Fibroblast of lung (primary cell): ENCODE results near the gene TMEM179. TPM values are rescaled to one million over a fixed set of nuclear protein-coding genes. Genes with fewer than 3 reads are reported as not detected.

ENCODE experiments used
- DNase-seq, 2 donors: peaks; one replicate each; pipeline versions ENCODE4 v3.0.0 to v3.0.0-alpha.2; 2010; ENCODE audit warnings: low read depth in 2 of 2
- H2AFZ ChIP-seq: 2 replicates; pipeline ENCODE4 v1.5.1; 2012; ENCODE audit warnings: low read length, control low read depth, inconsistent platforms
- H3K27ac ChIP-seq: 2 replicates; pipeline ENCODE4 v1.5.1; 2011; ENCODE audit warnings: low read length, control low read depth; ENCODE audit not compliant: insufficient read depth
- H3K27me3 ChIP-seq: 2 replicates; pipeline ENCODE4 v1.5.1; 2011; ENCODE audit warnings: mild to moderate bottlenecking, low read length; ENCODE audit not compliant: control insufficient read depth, insufficient read depth
- H3K36me3 ChIP-seq: 2 replicates; pipeline ENCODE4 v1.5.1; 2011; ENCODE audit warnings: low read length; ENCODE audit not compliant: control insufficient read depth, insufficient read depth
- H3K4me1 ChIP-seq: 2 replicates; pipeline ENCODE4 v1.5.1; 2011; ENCODE audit warnings: low read length; ENCODE audit not compliant: control insufficient read depth, insufficient read depth; ENCODE audit errors: extremely low read depth
- H3K4me2 ChIP-seq: 2 replicates; pipeline ENCODE4 v1.5.1; 2011; ENCODE audit warnings: low read length, control low read depth; ENCODE audit not compliant: insufficient read depth; ENCODE audit errors: extremely low read depth
- H3K4me3 ChIP-seq, 4 experiments: fragments of 200-600 bp in 1 of 4; sonication (generic) in 1 of 4; replicated peaks in 1 of 4; 2 replicates each; pipeline ENCODE4 v1.5.1; 2011 to 2016; ENCODE audit warnings: low read length in 4 of 4, low read depth in 3 of 4, mild to moderate bottlenecking in 3 of 4, control low read depth in 2 of 4, inconsistent platforms in 1 of 4, mixed read lengths in 1 of 4; ENCODE audit not compliant: insufficient read depth in 1 of 4; ENCODE audit errors: control extremely low read depth in 1 of 4
- H3K79me2 ChIP-seq: 2 replicates; pipeline ENCODE4 v1.5.1; 2012; ENCODE audit warnings: mild to moderate bottlenecking, low read length, inconsistent platforms; ENCODE audit not compliant: control insufficient read depth, insufficient read depth
- H3K9ac ChIP-seq: 2 replicates; pipeline ENCODE4 v1.5.1; 2011; ENCODE audit warnings: mild to moderate bottlenecking, low read length, control low read depth; ENCODE audit not compliant: insufficient read depth
- H3K9me3 ChIP-seq: 2 replicates; pipeline ENCODE4 v1.5.1; 2012; ENCODE audit warnings: low read depth, low read length; ENCODE audit not compliant: control insufficient read depth, insufficient read depth
- H4K20me1 ChIP-seq: 2 replicates; pipeline ENCODE4 v1.5.1; 2011; ENCODE audit warnings: low read length; ENCODE audit not compliant: control insufficient read depth, insufficient read depth; ENCODE audit errors: extremely low read depth
- EZH2 ChIP-seq: IDR thresholded peaks from 2 replicates; pipeline ENCODE4 v1.5.1; 2012; ENCODE audit warnings: low read length, control low read depth, mild to moderate bottlenecking; ENCODE audit errors: missing control alignments
- polyA plus RNA-seq, 2 donors: library from polyadenylated mRNA; depleted of rRNA in 1 of 2; stranded (reverse) in 1 of 2; unstranded in 1 of 2; fragments of >200 nt; gene quantifications; 2 replicates each; pipeline ENCODE4 v1.2.1, GENCODE V29; 2011 to 2012; ENCODE audit warnings: missing spikeins in 1 of 2
- total RNA-seq: library from RNA; depleted of rRNA; stranded (reverse); fragments of >200 nt; gene quantifications from 2 replicates; pipeline ENCODE4 v1.2.1, GENCODE V29; 2014
- TF ChIP-seq, protein P1 (sequence below), 2 donors: IDR thresholded peaks in 1 of 2; conservative IDR thresholded peaks in 1 of 2; 1 replicate in 1 of 2; 2 replicates in 1 of 2; pipeline ENCODE4 v1.5.1; 2011 to 2012; ENCODE audit warnings: low read length in 2 of 2, control low read depth in 1 of 2, inconsistent platforms in 1 of 2, low read depth in 1 of 2, mild to moderate bottlenecking in 1 of 2

The TMEM179 gene
- total and polyA plus RNA-seq, 2 donors (not counting 1 experiment from before 2014, with no cell fraction given) = under 0.01 to 0.03 TPM

- no peak overlapping the region for H3K27ac ChIP-seq
- H3K27me3 ChIP-seq = peaks cover 9% of the 10 kb centered on the region
- H3K4me3 ChIP-seq = no peak overlapping the region
- H3K36me3 ChIP-seq = no peaks in the 10 kb centered on the region
- no peaks in the 10 kb centered on the region for H3K9me3 ChIP-seq
- no peak overlapping the region for H2AFZ ChIP-seq
- no peak for TF ChIP-seq EZH2
- TF ChIP-seq, protein P1, sequence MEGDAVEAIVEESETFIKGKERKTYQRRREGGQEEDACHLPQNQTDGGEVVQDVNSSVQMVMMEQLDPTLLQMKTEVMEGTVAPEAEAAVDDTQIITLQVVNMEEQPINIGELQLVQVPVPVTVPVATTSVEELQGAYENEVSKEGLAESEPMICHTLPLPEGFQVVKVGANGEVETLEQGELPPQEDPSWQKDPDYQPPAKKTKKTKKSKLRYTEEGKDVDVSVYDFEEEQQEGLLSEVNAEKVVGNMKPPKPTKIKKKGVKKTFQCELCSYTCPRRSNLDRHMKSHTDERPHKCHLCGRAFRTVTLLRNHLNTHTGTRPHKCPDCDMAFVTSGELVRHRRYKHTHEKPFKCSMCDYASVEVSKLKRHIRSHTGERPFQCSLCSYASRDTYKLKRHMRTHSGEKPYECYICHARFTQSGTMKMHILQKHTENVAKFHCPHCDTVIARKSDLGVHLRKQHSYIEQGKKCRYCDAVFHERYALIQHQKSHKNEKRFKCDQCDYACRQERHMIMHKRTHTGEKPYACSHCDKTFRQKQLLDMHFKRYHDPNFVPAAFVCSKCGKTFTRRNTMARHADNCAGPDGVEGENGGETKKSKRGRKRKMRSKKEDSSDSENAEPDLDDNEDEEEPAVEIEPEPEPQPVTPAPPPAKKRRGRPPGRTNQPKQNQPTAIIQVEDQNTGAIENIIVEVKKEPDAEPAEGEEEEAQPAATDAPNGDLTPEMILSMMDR (conservative IDR thresholded peaks at IDR 0.05 in 1 of 2, IDR thresholded peaks at IDR 0.05 in 1 of 2; ENCODE audit: low read depth in 1 of 2, low read length in 2 of 2) = no peak
- no peaks in the 10 kb centered on the region for H4K20me1 ChIP-seq
- H3K9ac ChIP-seq = no peak overlapping the region
- no peak overlapping the region for H3K4me2 ChIP-seq
- H3K79me2 ChIP-seq = no peaks in the 10 kb centered on the region
- DNase-seq = no peak
- no peaks in the 10 kb centered on the region for H3K4me1 ChIP-seq
Measured at GRCh38 chr14:104652386-104652785, 47.8 kb upstream of the TMEM179 start.

GRCh38 chr14:104651876-104652260, 47.3 kb upstream of the TMEM179 start:
- Histone ChIP-seq H3K27me3 (peaks cover 4% of the 10 kb centered on the region), H2AFZ (no peak overlapping the region), H3K36me3 (no peaks in the 10 kb centered on the region), H3K9me3 (no peaks in the 10 kb centered on the region), H4K20me1 (no peaks in the 10 kb centered on the region), H3K79me2 (no peaks in the 10 kb centered on the region), H3K4me3 (no peak overlapping the region), H3K4me1 (no peaks in the 10 kb centered on the region), H3K4me2 (no peak overlapping the region), H3K27ac (no peak overlapping the region), H3K9ac (no peak overlapping the region)
- TF ChIP-seq EZH2 = no peak
- TF ChIP-seq, protein P1 (conservative IDR thresholded peaks at IDR 0.05 in 1 of 2, IDR thresholded peaks at IDR 0.05 in 1 of 2; ENCODE audit: low read depth in 1 of 2, low read length in 2 of 2) = no peak
- no peak for DNase-seq

- Histone ChIP-seq H3K36me3 (no peaks in the 10 kb centered on the region), H3K9me3 (no peaks in the 10 kb centered on the region), H4K20me1 (no peaks in the 10 kb centered on the region), H3K27me3 (peaks cover 3% of the 10 kb centered on the region), H3K4me2 (no peak overlapping the region), H3K4me1 (no peaks in the 10 kb centered on the region), H3K79me2 (no peaks in the 10 kb centered on the region), H2AFZ (no peak overlapping the region), H3K4me3 (no peak overlapping the region), H3K27ac (no peak overlapping the region), H3K9ac (no peak overlapping the region)
- DNase-seq = no peak
- TF ChIP-seq EZH2 = no peak
- TF ChIP-seq, protein P1 (conservative IDR thresholded peaks at IDR 0.05 in 1 of 2, IDR thresholded peaks at IDR 0.05 in 1 of 2; ENCODE audit: low read depth in 1 of 2, low read length in 2 of 2) = no peak
Measured at GRCh38 chr14:104650981-104651875, 46.7 kb upstream of the TMEM179 start.
